GM12864 (cell line): ENCODE results near the gene ELL2.

Experiments
- DNase-seq: peaks from one replicate; pipeline ENCODE4 v3.0.0-alpha.2; 2011; ENCODE audit warnings: low read depth
- H3K4me3 ChIP-seq: 2 replicates; pipeline ENCODE4 v1.5.1; 2011; ENCODE audit warnings: mild to moderate bottlenecking, low read depth, low read length, control low read depth
- CTCF ChIP-seq: IDR thresholded peaks from 2 replicates; pipeline ENCODE4 v1.5.1; 2011; ENCODE audit warnings: low read depth, mild to moderate bottlenecking, moderate library complexity, low read length, control low read depth, inconsistent platforms; ENCODE audit errors: missing control alignments

ELL2 gene

DNA sequence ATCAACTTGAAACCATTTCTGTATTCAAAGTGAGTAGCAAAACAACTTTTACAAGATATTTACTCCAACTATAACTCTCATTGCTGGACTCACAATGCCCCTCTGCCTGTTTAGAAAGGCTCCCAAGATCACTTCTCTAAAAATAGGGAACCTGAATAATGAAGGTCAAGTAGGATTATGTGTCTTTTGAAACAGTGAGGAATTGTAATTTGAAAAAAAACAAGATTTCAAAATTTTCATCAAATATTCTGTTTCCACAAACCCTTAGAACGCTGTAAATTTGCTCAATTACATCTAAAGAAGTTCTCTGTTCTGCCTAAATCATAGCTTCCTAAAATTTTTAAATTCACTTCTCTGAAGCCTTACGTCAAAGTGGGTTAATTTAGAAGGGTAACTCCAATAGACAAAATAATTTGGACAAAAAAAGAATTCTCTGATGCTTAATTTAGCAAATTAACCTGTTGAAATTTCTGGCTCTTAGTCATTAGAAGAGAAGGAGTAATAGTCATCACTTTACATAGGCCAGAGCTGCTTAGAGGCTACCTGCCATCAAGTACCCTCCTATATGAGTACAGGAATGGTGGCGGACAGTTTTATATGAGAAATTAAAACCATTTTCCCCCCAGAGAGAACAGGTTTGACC lies 4.0 kb downstream of the ELL2 start:
- no peak for TF ChIP-seq CTCF
- no peak for DNase-seq
- H3K4me3 ChIP-seq: peak overlapping the region; percentile 89

GRCh38 chr5:95956900-95957293 lies 4.8 kb downstream of the ELL2 start:
- no peak overlapping the region for H3K4me3 ChIP-seq
- TF ChIP-seq CTCF: no peak
- DNase-seq: no peak

DNA sequence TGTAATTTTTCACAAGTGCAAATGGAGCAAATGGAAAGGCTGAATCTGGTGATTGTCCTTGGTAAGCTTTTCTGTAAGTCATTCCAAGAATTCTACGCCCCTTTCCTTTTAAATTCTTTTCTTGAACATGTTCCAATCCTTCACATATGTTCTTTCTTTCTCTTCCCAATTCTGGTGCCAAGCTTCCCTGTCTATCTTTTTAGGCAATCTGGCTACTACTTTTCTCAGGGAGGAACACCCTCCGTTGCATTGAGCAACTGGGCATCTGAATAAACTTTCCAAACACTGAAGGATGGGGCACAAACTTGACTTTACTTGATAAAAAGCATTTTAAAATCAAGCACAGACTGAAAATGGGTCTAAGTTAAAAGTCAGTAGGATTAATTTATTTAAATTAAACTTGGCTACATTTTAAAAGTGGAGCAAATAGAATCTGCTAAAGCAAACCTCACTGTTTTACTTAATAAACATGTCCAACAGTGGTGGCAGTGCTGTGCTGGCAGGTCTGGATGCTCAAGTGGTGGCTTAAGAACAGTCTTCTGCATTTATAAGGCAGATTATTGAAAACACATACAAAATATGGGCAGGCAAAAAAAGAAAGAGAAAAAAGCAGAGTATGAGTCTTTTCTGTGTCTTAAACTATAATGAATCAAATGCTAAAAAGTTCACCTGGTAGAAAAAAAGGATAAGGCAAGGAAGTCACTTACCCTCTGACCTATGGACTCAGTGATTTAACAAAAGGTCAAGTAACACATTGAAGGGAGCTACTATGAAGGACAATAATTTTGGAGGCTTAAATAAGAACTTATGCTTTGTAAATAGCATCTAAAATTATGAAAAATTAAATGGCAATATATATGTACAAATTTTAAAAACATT lies 5.4 kb downstream of the ELL2 start:
- no peak for TF ChIP-seq CTCF
- no peak overlapping the region for H3K4me3 ChIP-seq
- DNase-seq: no peak

DNA sequence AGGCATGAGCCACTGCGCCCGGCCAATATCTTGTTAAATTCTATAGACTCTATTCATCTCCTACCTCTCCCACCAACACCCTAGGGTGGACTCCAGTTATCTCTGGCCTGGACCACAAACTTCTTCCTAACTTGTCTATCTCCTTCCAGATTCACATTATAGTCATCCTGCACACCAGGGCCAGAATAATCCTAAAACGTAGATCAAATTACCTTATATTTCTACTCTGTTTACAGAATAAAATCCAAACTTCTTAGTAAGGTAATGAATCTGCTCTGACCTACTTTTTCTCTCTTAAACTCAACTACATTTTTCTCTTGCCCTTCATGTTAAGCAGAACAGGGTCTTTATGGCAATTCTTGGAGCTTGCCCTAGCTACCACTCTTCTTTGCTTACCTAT lies 6.9 kb downstream of the ELL2 start:
- no peak overlapping the region for H3K4me3 ChIP-seq
- no peak for DNase-seq
- no peak for TF ChIP-seq CTCF

DNA sequence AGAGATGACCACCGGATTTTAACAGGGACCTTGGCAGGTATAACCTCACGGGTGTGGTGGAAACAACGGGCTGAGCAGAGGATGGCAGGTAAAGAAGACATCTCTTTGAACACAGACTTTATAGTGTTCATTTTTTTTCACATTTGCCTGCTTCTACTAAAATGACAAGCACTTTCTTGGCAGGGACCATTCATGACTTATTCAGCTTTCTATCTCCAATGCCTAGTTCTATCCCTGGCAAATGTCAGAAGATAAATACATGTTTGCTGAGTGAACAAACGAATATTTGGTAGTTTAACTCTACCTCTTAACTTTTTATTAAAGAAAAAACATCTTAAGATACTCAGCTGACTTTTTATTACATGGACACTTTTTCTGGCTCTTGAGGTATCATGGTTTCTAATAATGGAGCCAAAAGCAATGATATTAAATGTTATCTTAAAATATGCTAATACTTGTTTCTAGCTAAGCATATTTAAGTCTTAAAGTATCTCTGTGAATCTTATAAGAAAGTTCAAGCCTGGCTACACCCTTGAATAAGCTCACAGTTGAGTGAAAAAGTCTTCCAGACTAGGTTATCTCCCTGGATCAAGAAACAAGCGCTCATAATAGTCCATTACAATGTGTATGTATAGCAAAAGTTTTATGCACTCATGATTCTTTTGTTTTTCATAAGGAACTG lies 8.5 kb downstream of the ELL2 start:
- H3K4me3 ChIP-seq: no peak overlapping the region
- no peak for DNase-seq
- TF ChIP-seq CTCF: no peak

DNA sequence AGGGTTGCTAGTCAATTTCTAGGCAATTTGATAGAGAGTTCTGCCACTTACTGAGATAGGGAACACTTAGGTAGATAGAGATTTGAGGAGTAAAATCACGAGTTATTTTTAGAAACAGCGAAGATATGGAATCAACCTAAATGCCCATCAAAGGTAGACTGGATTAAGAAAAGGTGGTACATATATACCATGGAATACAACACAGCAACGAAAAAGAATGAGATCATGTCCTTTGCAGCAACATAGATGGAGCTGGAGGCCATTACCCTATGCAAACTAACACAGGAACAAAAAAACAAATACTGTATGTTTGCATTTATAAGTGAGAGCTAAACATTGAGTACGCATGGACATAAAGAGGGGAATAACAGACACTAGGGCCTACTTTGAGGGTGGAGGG lies 9.7 kb downstream of the ELL2 start:
- no peak for DNase-seq
- no peak overlapping the region for H3K4me3 ChIP-seq
- no peak for TF ChIP-seq CTCF
